Gastroesophageal sphincter (tissue), 3 donors: ENCODE data around the gene TRPV2.
"Not testable (repeated sequence)": the region's sequence is repeated elsewhere in the genome, so short reads cannot be mapped to it uniquely, and the experiment has no call there.

Experiments
- POLR2A ChIP-seq, 2 donors: fragments of 450-650 bp; IDR thresholded peaks; one replicate each; pipeline ENCODE4 v1.6.1; 2017; ENCODE audit warnings: antibody characterized with exemption in 2 of 2, mild to moderate bottlenecking in 2 of 2, moderate library complexity in 1 of 2
- POLR2AphosphoS5 ChIP-seq: sonication (generic); formaldehyde crosslinking; IDR thresholded peaks from one replicate; pipeline ENCODE4 v1.6.1; 2017; ENCODE audit warnings: antibody characterized with exemption
- TF ChIP-seq, protein P1 (sequence below), 4 experiments: fragments of 200-600 bp in 2 of 4; fragments of 450-650 bp in 2 of 4; sonication (generic) in 1 of 4; IDR thresholded peaks; one replicate each; pipeline ENCODE4 v1.5.1; 2017 to 2019; ENCODE audit warnings: antibody characterized with exemption in 4 of 4, mild to moderate bottlenecking in 2 of 4, moderate library complexity in 2 of 4

DNA sequence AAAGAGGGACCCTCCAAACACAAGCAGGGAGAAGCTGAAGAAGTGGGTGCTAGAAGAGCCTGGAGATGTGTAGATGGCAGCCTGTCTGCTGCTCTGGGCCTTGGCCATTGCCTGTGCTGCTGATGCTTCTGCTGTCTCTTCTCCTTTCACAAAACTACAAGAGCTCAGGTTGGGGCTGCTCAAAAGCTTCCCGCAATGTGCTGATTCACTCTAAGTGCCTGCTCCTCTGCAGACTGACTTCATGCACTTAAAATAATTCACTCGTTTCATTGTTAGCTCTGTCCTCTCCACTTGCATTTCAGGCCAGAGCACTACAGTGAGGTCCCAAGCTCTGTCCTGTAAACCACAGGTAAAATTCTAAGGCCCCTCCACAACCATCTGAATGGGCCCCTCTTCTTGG lies 18.7 kb upstream of the TRPV2 start:
- TF ChIP-seq POLR2AphosphoS5; POLR2A (IDR thresholded peaks at IDR 0.05): not testable (repeated sequence)
- TF ChIP-seq, protein P1, sequence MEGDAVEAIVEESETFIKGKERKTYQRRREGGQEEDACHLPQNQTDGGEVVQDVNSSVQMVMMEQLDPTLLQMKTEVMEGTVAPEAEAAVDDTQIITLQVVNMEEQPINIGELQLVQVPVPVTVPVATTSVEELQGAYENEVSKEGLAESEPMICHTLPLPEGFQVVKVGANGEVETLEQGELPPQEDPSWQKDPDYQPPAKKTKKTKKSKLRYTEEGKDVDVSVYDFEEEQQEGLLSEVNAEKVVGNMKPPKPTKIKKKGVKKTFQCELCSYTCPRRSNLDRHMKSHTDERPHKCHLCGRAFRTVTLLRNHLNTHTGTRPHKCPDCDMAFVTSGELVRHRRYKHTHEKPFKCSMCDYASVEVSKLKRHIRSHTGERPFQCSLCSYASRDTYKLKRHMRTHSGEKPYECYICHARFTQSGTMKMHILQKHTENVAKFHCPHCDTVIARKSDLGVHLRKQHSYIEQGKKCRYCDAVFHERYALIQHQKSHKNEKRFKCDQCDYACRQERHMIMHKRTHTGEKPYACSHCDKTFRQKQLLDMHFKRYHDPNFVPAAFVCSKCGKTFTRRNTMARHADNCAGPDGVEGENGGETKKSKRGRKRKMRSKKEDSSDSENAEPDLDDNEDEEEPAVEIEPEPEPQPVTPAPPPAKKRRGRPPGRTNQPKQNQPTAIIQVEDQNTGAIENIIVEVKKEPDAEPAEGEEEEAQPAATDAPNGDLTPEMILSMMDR (IDR thresholded peaks at IDR 0.05): not testable (repeated sequence)
